SHP77 (cell line): ENCODE results near the gene SSMEM1.
"Not testable (repeated sequence)": the region's sequence is repeated elsewhere in the genome, so short reads cannot be mapped to it uniquely, and the experiment has no call there.

Source experiments
- DNase-seq, 2 experiments: peaks; one replicate each; lab custom pipeline; 2025; lab: John Stamatoyannopoulos, UW

The SSMEM1 gene

DNA sequence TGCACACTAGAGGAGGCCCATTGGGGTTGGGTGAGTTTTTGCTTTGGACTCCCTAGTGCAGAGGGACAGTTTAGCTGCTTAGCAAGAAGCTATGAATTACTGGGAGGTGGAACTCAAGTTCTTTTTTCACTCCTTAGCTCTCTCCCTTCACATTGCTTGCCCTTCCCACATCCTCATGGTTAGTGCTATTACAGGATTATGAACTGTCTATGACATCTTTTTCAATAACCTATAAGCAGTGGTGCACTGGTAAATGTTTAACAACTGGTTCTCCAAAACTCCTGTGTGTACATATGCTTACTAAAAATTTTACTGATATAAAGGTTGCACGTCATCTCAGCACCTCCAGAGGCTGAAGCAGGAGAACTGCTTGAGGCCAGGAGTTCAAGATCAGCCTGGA, 6.2 kb downstream of the SSMEM1 start:
- no peak for DNase-seq

- no peak for DNase-seq
These were observed 8.4 kb downstream of the SSMEM1 start for GRCh38 chr7:130216025-130216424.

DNA sequence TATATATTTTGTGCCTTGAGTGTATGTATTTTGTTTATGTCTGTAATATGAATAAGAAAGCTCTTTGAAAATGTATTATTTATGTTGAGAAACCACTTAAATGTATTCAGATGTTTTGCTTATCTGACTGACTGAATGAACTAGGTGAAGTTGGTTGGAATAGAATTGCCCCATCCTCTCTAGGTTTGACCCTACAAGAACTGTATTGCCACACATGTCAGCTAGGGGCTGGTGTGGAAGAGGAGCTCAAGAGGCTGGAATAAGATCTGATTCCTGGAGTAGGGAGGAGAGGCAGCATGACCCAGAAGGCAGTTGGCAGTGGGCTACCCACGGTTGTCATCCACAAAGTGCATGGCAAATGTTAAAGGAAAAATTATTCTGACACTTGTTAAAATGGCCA, 9.1 kb downstream of the SSMEM1 start:
- DNase-seq, result no peak

DNA sequence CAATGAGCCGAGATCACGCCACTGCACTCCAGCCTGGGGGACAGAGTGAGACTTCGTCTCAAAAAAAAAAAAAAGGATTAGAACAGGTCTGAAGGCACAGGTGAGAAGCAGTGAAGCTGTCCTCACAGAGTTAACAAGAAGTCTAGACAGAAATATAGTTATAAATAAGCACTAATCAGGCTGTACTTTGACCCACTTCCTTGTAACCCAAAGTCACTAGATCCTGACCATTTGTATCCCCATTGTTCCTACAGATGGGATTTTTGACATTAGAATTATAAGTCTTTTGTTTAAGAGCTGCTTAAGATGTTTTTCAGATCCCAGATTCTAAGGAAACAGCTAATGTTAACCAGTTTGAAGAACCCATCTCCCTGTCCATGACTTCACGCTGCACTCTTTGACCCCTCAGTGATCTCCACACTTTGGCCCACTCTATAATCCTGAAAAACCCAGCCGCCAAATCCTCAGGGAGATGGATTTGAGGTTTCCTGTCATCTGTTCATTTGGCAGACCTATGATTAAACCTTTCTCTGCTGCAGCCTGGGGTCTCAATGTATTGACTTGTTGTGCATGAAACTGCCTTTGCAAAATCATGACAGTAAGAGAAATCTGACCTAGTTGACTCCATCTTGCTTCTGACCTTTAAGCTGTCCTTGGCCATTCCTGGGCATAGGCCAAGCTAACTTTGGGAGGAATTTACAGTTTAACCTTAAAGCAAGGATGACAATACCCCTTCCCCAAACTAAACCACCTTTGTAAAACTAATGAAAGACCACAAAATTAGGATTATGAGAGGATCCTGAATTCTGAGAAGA, 11.4 kb downstream of the SSMEM1 start:
- no peak for DNase-seq

- DNase-seq, result no peak
These were observed 12.2 kb downstream of the SSMEM1 start for GRCh38 chr7:130219871-130220270.

DNA sequence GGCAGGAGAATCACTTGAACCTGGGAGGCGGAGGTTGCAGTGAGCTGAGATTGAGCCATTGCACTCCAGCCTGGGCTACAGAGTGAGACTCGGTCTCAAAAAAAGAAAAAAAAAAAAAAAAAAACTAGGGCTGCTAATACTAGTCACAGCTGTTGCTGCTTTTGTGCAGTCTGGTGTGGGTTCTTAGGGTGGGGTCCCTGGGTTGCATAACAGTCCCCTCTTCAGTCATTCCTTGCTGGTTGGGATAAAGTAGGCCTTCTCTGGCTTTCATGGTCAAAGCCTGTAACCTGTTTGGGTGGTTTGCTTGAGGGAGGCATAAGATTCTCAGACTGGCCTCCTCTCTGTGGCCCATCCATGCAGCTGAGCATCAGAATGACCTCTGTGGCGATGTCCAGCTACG, 14.1 kb downstream of the SSMEM1 start:
- DNase-seq, result no peak

DNA sequence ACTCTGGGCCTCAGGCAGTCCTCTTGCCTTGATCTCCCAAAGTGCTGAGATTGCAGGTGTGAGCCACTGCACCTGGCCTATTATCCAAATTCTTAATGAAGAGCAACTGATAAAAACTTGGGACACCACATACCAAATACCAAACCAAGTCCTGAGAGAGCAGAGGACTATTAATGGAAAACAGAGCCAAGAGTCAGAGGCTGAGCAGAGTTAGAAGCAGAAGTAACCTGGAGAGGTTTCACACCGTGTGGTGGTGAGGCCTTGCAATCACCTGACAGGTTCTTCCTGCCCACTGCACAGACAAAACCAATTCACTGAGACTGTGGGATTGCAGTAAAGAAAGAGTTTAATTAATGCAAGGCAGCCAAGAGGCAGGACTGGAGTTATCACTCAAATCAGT, 16.0 kb downstream of the SSMEM1 start:
- DNase-seq, result no peak

- DNase-seq, result no peak
These were observed 16.6 kb downstream of the SSMEM1 start for GRCh38 chr7:130224210-130224609.

DNA sequence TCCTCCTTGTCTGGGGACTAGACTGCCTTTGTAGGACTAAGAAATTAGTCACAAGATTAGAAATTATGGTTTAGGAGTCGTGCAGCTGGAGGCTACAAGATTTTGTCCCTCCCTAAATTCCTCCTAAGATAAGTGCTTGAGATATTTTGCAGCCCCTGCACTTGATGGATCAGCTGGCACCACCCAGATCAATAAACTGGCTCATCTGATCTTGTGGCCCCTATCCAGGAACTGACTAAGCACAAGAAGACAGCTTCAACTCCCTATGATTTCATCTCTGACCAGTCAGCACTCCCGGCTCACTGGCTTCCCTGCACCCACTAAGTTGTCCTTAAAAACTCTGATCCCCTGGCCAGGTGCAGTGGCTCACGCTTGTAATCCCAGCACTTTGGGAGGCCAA, 17.3 kb downstream of the SSMEM1 start:
- not testable (repeated sequence) for DNase-seq

DNA sequence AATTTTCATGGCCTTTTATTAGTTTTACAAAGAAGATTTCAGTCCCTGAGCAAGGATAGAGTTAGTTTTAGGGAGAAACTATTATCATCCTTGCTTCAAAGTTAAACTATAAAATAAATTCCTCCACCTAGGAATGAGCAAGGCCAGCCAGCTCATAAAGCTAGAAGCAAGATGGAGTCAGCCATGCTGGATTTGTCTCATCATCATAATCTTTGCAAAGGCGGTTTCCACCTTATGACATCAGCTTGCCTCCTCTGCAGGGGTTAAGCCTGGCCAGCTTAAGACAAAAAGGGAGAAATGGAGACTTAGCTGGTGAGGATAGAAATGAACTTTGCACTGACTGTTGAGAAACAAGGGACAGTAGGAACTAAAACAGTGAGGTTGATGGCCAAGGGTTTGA, 18.7 kb downstream of the SSMEM1 start:
- no peak for DNase-seq

- no peak for DNase-seq
These were observed 20.4 kb downstream of the SSMEM1 start for GRCh38 chr7:130227883-130228575.

DNA sequence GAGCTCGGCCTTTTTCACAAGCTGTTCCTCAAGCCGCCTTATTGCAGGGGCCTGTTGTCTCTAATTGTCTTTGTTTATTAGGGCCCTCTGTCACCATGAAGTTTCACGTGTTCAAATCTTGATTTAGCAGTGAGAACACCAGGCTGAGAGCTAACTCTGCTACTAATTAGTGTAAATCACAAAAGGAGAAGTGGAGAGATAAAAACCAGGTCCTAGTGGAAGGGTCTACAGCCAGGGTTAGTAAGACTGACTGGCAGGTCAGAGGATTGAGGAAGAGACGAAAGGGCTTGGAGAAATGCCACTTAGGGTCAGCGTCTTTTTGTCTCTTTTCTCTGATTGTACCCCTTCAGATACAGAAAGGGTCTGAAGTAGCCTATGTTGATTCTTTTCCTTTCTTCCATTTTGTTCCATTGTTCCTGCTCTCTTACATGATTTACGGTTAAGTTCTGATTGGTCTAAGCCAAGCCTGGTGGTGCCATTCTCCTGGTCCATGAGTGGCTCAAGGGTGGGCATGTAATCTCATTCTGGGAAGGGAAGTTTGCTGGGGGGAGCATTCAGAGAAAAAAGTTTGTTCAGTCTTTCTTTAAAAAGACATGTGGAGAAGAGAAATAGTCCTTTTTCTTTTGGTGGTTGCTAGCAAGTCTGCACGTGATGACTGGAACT, 21.3 kb downstream of the SSMEM1 start:
- DNase-seq, result no peak

DNA sequence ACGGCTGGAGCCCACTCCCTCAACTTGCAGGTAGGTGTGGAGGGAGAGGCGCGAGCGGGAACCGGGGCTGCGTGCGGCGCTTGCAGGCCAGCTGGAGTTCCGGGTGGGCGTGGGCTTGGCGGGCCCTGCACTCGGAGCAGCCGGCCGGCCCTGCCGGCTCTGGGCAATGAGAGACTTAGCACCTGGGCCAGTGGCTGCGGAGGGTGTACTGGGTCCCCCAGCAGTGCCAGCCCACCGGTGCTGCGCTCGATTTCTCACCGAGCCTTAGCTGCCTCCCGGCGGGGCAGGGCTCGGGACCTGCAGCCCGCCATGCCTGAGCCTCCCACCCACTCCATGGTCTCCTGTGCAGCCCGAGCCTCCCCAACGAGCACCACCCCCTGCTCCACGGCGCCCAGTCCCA, 22.3 kb downstream of the SSMEM1 start:
- DNase-seq, result not testable (repeated sequence)

DNA sequence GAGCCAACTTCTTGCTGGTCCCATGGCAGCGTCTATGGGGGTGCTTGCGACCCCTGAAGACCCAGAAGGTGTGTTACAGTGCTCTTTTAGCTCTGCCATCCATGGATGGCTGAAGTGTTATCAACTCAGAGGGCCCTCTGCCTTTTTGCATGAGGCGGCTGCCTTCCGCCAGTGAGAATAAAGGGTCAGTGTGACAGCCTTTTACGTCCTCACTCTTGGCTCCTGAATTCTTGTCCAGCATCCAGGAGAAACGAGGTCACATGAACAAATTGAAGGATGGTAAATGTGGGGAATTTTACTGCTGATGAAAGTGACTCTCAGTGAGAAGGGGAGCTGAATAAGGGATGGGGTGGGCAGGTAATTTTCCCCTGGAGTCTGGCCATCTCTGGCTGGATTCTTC, 24.1 kb downstream of the SSMEM1 start:
- no peak for DNase-seq

DNA sequence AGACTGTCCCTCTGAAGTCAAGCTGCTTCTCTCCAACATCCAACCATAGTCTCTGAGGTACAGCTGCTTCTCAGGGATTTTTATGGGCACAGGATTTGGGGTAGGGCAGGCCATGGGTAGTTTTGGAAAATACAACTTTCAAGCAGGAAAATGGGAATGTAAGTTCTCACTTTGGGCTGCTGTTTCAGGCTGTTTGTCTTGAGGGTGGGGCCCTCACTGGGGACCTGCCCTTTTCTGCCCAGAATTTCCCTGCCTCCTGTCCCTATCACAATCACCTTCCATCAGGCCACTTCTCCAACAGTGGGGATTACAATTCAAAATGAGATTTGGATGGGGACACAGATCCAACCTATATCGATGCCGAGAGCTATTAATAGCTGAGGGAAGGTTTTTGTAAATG, 24.5 kb downstream of the SSMEM1 start:
- DNase-seq, result no peak

DNA sequence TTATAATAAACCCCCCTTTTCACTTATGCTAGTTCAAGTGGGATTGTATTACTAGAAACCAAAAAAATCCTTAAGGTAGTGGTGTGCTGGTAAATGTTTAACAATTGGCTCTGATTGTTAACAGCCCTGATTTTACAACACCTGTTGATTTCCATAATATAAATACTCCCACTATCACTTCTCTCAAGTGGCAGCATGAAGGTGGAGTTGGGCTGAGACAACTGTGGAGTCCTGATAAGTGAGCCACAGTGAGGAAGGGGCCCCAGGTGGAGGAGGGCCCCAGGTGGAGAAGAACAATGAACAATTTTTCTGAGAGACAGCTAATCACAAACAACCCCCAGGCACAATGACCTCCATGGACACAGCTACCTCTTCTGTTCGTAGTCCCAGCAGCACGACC, 26.4 kb downstream of the SSMEM1 start:
- DNase-seq, result no peak

- DNase-seq, result not testable (repeated sequence)
These were observed 28.7 kb downstream of the SSMEM1 start for GRCh38 chr7:130236361-130236760.

DNA sequence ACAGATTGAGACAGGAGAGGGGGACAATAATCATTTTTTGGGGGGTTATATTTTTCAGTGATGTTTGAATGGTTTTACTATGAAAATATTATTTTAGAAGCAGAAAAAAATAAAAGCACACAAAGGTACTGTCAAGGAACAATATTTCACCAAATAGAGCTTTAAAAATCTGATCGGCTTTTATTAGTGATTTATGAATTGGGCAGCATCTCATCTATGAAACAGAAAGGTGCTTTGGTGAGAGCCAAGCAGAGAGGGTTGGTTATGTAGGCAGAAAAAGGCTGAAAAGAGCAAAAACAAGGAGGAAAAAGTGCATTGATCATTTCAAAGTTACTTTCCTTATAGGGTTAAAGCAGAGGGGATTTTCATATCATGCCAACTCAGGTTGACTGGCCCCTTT, 32.6 kb downstream of the SSMEM1 start:
- no peak for DNase-seq

GRCh38 chr7:130242198-130243014, 34.7 kb downstream of the SSMEM1 start:
- peak; percentile 41 to 46 for DNase-seq

GRCh38 chr7:130243486-130243885, 35.8 kb downstream of the SSMEM1 start:
- DNase-seq, result not testable (repeated sequence)

DNA sequence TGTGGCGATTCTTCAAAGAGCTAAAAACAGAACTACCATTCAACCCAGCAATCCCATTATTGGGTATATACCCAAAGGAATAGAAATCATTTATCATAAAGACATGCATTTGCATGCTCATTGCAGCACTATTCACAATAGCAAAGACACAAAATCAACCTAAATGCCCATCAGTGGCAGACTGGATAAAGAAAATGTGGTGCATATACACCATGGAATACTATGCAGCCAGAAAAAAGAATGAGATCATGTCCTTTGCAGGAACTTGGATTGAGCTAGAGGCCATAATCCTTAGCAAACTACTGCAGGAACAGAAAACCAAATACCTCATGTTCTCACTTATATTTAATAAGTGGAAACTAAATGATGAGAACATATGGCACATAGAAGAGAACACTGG, 38.8 kb downstream of the SSMEM1 start:
- DNase-seq, result not testable (repeated sequence)

GRCh38 chr7:130248842-130249241, 41.2 kb downstream of the SSMEM1 start:
- not testable (repeated sequence) for DNase-seq
